Epithelial cell of proximal tubule (primary cell): ENCODE measurements around the gene ZDHHC5. TPM values are rescaled to one million over a fixed set of nuclear protein-coding genes. Genes with fewer than 3 reads are reported as not detected.

Experiments used
- DNase-seq: peaks from one replicate; pipeline ENCODE4 v3.0.0-alpha.2; 2011; ENCODE audit warnings: low read depth
- H3K4me3 ChIP-seq: 2 replicates; pipeline ENCODE4 v1.5.1; 2011; ENCODE audit warnings: low read depth, mild to moderate bottlenecking, low read length
- total RNA-seq: library from RNA; depleted of rRNA; stranded (reverse); fragments of >200 nt; gene quantifications from 2 replicates; pipeline ENCODE4 v1.2.3, GENCODE V29; 2015
- TF ChIP-seq, protein P1 (sequence below): conservative IDR thresholded peaks from 2 replicates; pipeline ENCODE4 v1.5.1; 2012; ENCODE audit warnings: low read depth, mild to moderate bottlenecking, low read length

ZDHHC5 gene
- total RNA-seq, 1 donor from 2014 or later: 31.4 TPM

DNA sequence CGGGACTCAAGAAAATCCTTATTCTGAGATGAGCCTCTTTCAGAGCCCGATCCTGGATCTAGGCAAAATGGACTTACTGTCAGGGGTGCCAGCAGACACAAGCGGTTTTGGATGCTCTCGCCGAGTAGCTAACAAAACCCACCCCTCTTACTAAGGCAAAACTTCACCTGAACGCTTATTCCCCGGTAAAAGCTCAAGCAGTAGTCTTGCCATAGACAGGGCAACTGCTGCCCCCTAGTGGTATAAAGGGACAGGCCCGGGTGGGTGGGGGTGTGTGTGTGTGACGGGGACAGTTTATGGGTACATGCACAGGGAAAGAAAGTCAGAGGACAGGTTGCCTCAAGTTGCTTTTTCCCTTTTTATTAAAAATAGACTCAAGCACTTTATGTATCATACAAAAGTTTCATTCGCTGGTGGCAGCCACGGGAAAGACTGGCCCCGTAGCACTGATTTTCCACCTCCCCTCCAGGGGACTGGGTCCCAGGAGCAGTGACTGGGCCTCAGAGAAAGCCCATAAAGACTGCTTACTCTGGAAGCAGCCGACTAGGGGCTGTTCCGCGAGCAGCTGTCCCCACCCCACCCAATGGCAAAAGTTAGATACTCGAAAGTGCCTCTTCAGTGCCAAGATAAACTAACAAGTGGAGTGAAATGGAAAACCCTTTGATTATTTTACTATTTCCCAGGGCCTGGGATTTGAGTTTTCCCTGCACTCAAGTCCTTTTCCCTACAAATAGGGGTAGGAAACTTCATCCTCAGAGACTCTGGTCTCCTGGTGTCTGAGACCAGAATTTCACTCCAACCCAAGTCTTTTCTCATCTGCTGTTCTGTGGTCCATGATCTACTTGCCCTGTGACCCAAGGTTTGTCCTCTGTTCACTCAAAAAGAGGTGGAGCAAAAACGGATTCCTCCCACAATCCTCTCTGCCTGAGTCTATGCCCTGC, 22.9 kb upstream of the ZDHHC5 start:
- no peak for DNase-seq
- H3K4me3 ChIP-seq: no peak overlapping the region
- TF ChIP-seq, protein P1, sequence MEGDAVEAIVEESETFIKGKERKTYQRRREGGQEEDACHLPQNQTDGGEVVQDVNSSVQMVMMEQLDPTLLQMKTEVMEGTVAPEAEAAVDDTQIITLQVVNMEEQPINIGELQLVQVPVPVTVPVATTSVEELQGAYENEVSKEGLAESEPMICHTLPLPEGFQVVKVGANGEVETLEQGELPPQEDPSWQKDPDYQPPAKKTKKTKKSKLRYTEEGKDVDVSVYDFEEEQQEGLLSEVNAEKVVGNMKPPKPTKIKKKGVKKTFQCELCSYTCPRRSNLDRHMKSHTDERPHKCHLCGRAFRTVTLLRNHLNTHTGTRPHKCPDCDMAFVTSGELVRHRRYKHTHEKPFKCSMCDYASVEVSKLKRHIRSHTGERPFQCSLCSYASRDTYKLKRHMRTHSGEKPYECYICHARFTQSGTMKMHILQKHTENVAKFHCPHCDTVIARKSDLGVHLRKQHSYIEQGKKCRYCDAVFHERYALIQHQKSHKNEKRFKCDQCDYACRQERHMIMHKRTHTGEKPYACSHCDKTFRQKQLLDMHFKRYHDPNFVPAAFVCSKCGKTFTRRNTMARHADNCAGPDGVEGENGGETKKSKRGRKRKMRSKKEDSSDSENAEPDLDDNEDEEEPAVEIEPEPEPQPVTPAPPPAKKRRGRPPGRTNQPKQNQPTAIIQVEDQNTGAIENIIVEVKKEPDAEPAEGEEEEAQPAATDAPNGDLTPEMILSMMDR: peak; percentile 89

DNA sequence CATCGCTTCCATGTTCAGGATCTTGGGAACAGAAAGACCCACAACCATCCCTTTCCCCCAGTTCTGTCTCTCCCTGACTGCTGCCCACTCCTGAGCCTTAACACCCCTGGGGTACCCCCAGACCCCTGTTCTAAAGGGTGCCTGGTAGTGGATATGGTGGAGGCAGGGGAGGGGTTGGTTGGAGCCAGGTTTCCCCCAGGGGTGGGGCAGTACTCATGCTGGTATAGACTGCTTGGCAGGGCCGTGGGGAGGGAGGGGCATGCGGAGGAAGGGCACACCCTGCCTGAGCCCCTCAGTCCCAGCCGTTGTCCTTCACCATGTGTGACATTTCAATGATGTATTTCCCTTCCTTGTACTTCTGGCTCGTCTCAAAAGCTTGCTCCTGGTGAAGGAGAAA, 22.2 kb upstream of the ZDHHC5 start:
- TF ChIP-seq, protein P1: no peak
- no peak for DNase-seq
- no peak overlapping the region for H3K4me3 ChIP-seq

DNA sequence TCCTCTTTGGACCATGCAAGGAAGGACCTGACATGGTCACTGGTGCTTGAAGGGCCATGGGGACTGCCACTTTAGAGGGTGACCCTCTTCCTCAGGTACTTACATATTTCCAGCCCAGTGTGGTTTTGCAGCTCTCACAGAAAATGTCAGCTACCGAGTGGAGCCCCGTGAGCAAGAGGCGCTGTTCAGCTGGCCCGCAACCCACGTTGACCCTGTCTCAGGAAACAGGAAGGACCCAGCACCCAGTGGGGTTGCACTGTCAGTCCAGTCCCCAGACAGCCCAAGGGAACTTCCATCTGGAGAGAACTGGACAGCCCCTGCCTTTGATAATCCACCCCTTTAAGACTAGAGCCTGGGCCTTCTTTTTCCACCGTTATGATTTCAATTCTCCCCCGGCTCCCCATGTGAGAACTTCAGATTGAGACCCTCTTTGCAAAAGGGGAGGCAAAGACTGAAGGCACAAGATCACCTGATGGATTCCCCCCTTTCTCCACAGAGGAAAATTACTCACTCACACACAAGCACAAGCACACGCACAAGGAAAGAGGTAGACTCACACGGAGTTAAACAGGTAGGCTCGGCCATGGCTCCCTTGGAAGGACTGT, 21.6 kb upstream of the ZDHHC5 start:
- H3K4me3 ChIP-seq: no peak overlapping the region
- TF ChIP-seq, protein P1: no peak
- DNase-seq: no peak

DNA sequence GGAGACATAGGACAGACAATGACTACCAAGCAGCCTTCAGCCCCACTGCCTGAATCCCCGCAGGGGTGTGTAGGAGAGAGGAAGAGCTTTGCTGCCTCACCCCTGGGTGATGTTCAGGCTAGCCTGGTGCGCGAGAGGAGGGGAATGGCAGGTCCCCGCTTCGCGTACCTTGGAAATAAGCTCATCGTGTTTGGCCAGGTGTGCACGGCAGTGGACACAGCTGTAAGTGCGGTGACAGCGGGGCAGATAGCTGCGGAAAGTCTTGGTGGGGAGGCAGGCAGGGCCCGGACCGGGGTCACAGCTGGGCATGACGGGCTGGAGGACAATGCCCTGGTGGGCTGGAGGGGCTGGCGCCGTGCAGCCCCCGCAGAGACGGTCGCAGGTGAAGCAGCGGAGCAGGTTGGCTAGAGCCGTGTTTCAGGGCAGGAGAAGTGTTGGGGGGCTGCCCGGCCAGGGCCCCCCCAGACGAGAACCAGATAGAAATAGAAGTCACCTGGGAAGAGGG, 21.1 kb upstream of the ZDHHC5 start:
- no peak for DNase-seq
- H3K4me3 ChIP-seq: no peak overlapping the region
- TF ChIP-seq, protein P1: no peak

DNA sequence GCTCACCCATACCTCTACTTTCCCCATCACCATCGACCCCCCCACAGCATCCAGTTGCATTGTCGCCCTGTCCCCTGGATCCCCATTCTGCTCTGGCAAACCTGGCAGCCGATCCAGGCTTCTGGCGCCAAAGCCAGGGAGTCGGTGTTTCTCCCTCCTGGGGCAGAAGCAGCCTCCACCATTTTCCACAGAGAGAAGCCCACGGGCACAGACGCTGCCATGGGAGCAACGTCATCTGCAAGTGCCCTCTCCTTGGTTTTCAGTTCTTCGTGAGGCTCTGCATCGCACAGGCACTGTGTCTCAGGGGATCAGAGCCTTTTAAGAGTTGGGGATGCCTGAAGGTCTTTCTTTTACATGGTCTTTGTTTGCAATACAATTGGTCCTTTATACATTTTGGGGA, 20.5 kb upstream of the ZDHHC5 start:
- no peak for DNase-seq
- no peak overlapping the region for H3K4me3 ChIP-seq
- TF ChIP-seq, protein P1: no peak

DNA sequence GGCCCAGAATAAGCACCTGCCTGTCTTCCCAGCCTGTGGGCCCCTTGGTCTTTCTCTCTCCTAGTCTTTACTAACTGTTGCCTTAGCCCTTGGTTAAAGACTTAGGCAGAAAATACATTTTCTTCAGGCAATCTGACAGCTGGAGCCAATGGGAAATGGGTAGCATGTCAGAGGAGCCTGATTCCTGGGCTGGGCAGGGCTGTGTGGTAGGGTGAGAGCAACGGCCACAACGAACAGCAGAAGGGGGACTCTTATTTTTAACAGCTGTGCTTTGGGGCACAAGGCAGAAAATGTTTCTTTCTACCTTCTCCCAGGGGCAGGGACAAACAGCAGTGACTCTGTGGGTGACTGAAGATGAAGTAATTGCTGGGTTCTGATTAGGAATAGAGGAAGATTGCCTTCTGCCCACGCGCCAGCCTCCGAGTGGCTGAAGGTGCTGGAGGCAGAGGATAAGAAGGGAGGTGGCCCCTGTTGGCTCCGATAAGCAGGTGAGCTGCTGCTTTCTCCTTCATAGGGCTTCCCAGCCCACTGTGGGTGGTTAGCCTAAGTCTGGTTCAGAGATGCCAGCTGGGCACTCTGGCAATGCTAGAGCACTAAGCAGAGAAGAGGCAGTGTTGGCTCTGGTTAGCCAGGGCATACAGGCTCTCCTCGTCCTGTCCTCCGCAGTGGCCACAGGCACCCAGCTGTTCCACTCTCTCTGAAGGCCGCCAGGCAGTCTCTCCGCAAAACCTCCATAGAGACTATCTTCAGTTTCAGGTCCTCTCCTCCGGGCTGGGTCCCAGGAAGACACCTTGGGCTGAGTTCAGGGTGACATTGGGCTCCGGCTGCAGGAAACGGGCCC, 19.7 kb upstream of the ZDHHC5 start:
- DNase-seq: no peak
- TF ChIP-seq, protein P1: no peak
- no peak overlapping the region for H3K4me3 ChIP-seq
